Measurements from ENCODE around the gene SCT.

Gene SCT

GRCh38 chr11:636511-637332 lies 9.7 kb upstream of the SCT start, which contains the start of gene DRD4:
TSS of gene DRD4 (plus strand) at chr11:637269. CDS start at chr11:637305, 36 bp downstream.
- H3K27ac Mint-ChIP-seq = peak within 1 kb of the TSS in 1 of 2 donors; percentile 62
- peaks cover 38% of the 10 kb centered on the region for H3K4me1 Mint-ChIP-seq
- H3K9me3 Mint-ChIP-seq = no peaks in the 10 kb centered on the region
- peaks cover 52% of the 10 kb centered on the region for H3K27me3 Mint-ChIP-seq
- DNase-seq = no peak
- H3K4me3 Mint-ChIP-seq = peak within 1 kb of the TSS; percentile 47 to 81
- ATAC-seq = no peak

DNA sequence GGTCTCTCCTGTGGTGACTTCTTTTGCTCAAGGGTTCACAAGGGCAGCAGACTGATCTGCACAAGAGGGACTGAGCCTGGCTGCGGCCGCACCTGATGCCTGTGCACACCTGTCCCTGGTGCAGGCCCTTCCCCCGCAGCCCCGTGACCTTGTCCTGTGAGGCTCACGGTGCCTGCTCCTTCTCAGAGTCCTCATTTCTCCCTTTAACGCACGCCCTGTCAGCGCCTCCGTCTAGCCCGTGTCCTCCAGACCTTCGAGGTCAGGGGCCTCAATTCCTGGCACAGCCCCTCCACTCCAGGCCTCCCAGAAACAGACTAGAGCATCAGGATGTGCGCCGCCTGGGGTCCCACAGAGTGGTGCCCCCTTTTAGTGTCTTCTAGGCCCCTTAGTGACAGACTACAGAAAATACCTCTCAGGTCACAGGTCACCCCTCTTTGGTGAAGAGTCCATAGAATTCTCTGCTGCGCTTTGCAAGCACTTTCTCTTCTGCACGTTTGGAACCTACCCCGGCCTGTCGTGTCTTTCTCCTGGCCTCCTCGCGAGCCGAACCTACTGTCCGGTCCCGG lies 9.0 kb upstream of the SCT start:
- H3K27me3 Mint-ChIP-seq = peaks cover 52% of the 10 kb centered on the region
- H3K4me1 Mint-ChIP-seq = peaks cover 38% of the 10 kb centered on the region
- H3K9me3 Mint-ChIP-seq = no peaks in the 10 kb centered on the region
- no peak for DNase-seq
- peak overlapping the region in 1 of 2 donors; percentile 31 for H3K4me3 Mint-ChIP-seq
- H3K27ac Mint-ChIP-seq = no peak overlapping the region
- ATAC-seq = no peak

DNA sequence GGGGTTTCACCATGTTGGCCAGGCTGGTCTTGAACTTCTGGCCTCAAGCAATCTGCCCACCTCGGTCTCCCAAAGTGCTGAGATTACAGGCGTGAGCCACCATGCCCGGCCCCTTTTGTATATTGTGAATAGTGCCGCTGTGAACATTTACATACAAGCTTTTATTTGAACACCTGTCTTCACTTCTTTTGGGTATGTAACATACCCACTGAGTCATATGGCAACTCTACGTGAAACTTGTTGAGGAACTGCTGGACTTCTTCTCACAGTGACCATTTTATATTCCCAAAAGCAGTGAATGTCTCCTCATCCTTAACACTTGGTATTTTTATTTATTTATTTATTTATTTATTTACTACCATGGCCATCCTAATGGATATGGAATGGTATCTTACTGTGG lies 3.9 kb upstream of the SCT start:
- Mint-ChIP-seq H3K27ac (no peak overlapping the region), H3K4me1 (peaks cover 39% of the 10 kb centered on the region), H3K9me3 (no peaks in the 10 kb centered on the region), H3K4me3 (no peak overlapping the region), H3K27me3 (peaks cover 33% of the 10 kb centered on the region)
- DNase-seq = no peak
- ATAC-seq = no peak

DNA sequence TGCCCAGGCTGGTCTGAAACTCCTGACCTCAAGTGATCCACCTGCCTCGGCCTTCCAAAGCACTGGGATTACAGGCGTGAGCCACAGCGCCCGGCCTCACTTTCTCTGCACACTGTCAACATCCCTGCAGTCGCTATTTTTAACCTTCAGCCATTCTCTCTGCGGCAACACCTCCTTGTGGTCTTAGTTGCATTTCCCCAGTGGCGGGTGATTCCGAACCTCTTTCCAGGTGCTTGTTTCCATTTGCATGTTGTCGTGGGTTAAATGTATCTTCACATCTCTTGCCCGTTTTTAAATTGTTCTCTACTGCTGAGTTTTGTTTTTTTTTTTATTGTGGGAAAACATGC lies 2.2 kb upstream of the SCT start:
- Mint-ChIP-seq H3K27me3 (peaks cover 41% of the 10 kb centered on the region), H3K9me3 (no peaks in the 10 kb centered on the region), H3K27ac (peak overlapping the region; percentile 71 to 74), H3K4me3 (peak overlapping the region; percentile 71 to 72), H3K4me1 (peaks cover 33% of the 10 kb centered on the region)
- DNase-seq = no peak
- peak; percentile 33 for ATAC-seq

GRCh38 chr11:628056-628455 lies 1.1 kb upstream of the SCT start:
- Mint-ChIP-seq H3K27me3 (peaks cover 41% of the 10 kb centered on the region), H3K4me3 (peak overlapping the region; percentile 62 to 72), H3K9me3 (no peaks in the 10 kb centered on the region), H3K4me1 (peaks cover 33% of the 10 kb centered on the region), H3K27ac (peak overlapping the region in 1 of 2 donors; percentile 74)
- no peak for DNase-seq
- ATAC-seq = no peak

DNA sequence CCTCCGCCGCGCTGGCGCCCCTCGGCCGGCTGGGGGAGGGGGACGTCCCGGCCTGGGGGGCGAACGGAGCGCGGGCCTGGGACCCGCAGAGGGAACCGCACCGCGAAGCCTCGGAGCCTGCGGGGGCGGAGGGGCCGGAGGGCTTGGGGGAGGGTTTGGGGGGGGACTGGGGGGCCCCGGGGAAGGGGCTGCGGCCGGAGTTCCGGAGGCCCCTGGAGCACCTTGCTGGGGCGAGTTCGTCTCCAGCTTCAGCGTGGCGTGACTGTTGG lies 261 bp upstream of the SCT start:
- H3K9me3 Mint-ChIP-seq = no peaks in the 10 kb centered on the region
- ATAC-seq (no peak), DNase-seq (no peak)
- H3K27ac Mint-ChIP-seq = no peak overlapping the region
- H3K4me3 Mint-ChIP-seq = peak overlapping the region in 1 of 2 donors; percentile 72
- H3K27me3 Mint-ChIP-seq = peaks cover 41% of the 10 kb centered on the region
- H3K4me1 Mint-ChIP-seq = peaks cover 33% of the 10 kb centered on the region

DNA sequence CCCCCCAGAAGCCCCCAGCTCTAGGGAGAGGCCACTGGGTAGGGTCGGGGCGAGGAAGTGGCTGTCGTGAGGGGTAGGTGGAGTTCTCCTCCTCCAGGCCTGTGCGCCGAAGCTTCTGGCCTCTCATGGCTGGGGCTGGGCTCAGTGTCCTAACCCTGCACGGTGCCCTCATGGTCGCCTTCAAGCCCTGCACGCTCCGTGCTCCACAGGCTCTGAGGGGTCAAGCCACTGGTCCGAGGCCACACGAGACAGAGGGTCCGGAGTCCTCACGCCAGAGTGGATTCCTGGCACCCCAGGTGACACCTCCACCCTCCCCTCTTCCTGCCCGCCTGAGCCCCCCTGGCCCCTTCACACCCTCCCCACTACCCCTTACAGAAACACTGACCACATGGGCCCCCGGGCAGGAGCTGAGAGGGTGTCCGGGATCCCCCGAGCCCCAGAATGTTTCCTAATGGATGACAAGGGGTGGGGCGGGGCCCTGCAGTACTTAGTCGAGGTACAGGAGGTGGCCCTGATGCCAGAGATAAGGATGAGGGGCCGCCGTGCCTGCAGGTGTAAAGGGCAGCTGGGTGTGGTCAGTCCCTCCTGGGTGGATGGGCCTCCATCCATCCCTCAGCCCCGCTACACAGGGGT lies 1.2 kb downstream of the SCT start:
- DNase-seq (peak in 1 of 2 donors; percentile 11), ATAC-seq (no peak)
- Mint-ChIP-seq H3K9me3 (no peaks in the 10 kb centered on the region), H3K27me3 (peaks cover 41% of the 10 kb centered on the region), H3K4me3 (peak overlapping the region in 1 of 2 donors; percentile 33), H3K4me1 (peaks cover 33% of the 10 kb centered on the region), H3K27ac (no peak overlapping the region)

DNA sequence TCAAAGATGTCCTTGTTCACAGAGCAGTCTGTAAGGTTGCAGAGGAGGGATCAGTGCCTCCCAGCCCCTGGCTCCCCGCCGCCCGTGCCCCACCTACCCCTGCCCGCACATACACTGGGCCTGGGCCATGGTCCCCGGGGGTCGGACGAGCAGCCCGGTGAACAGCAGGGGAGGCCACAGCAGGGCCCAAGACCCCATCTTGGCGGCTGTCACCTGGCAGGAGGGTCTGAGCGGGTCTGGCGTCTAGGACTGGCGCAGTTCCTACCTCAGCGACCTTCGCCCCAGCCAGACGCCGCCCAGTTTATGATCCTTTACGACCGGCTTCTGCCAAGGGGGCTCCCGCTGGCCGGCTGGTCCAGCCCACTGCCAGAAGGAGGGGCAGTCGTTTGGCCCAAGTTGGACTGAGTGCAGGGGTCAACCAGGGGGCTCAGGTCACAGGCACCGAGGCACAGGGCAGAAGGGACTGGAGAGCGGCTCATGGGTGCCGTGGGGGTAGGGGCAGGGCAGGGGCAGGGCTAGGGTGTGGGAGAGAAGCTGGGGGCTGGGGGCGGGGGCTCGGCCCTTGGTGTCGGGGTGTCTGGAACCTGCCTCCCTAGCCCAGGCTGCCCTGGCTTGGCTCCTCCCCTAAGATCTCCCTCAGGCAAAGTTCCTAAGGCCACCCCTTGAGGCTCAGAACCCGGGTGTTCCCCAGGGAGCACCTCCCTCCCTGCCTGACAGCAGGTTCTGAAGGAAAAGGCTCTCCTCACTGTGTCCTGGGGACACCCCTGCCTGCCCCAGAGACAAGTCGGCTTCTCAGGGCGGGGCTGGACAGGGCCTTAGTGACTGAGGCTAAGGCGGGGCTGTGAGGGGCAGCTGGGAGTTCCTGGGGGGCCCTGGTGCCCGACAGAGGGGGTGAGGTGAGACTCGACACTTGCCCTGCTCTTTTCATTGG lies 2.0 kb downstream of the SCT start, which contains the start of gene CDHR5:
TSS of gene CDHR5 (minus strand) at position 251 of the 931 bp plus-strand sequence. CDS start at position 198, 53 bp downstream.
- DNase-seq = peak in 1 of 2 donors; percentile 8
- no peak within 1 kb of the TSS for H3K4me3 Mint-ChIP-seq

GRCh38 chr11:623999-624704 lies 2.8 kb downstream of the SCT start:
- H3K4me1 Mint-ChIP-seq = peaks cover 25% of the 10 kb centered on the region
- H3K27me3 Mint-ChIP-seq = peaks cover 41% of the 10 kb centered on the region
- H3K4me3 Mint-ChIP-seq = no peak overlapping the region
- no peak for ATAC-seq
- no peaks in the 10 kb centered on the region for H3K9me3 Mint-ChIP-seq
- H3K27ac Mint-ChIP-seq = no peak overlapping the region
- peak in 1 of 2 donors; percentile 16 for DNase-seq

More for the DNA sequence above, 2.0 kb downstream of the SCT start, which contains the start of gene CDHR5:
- Mint-ChIP-seq H3K4me1 (peaks cover 33% of the 10 kb centered on the region), H3K27ac (no peak within 1 kb of the TSS), H3K27me3 (peaks cover 41% of the 10 kb centered on the region), H3K9me3 (no peaks in the 10 kb centered on the region)
- ATAC-seq = no peak

GRCh38 chr11:623349-623869 lies 3.6 kb downstream of the SCT start:
- Mint-ChIP-seq H3K4me1 (peaks cover 18% of the 10 kb centered on the region), H3K9me3 (no peaks in the 10 kb centered on the region), H3K4me3 (no peak overlapping the region), H3K27ac (peak overlapping the region in 1 of 2 donors; percentile 56), H3K27me3 (peaks cover 35% of the 10 kb centered on the region)
- ATAC-seq = no peak
- DNase-seq = no peak

DNA sequence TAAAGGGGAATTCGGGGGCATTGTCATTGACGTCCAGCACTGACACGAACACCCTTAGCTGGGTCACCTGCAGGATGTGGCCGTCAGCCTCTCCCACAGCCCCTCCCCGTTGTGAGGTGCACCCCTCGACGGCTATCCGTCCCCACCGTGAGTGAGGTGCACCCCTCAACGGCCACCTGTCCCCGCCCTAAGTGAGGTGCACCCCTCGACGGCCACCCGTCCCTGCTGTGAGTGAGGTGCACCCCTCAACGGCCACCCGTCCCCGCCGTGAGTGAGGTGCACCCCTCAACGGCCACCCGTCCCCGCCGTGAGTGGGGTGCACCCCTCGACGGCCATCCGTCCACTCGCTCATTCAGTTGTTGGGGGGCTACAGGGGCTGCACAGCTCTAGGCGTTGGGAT lies 5.1 kb downstream of the SCT start:
- no peaks in the 10 kb centered on the region for H3K9me3 Mint-ChIP-seq
- H3K4me3 Mint-ChIP-seq = no peak overlapping the region
- peaks cover 24% of the 10 kb centered on the region for H3K27me3 Mint-ChIP-seq
- H3K27ac Mint-ChIP-seq = peak overlapping the region in 1 of 2 donors; percentile 64
- H3K4me1 Mint-ChIP-seq = peaks cover 9% of the 10 kb centered on the region
- ATAC-seq (no peak), DNase-seq (no peak)

- Mint-ChIP-seq H3K27ac (no peak overlapping the region), H3K4me3 (no peak overlapping the region), H3K27me3 (peaks cover 18% of the 10 kb centered on the region), H3K9me3 (no peaks in the 10 kb centered on the region), H3K4me1 (peaks cover 10% of the 10 kb centered on the region)
- ATAC-seq (no peak), DNase-seq (no peak)
These were observed 5.8 kb downstream of the SCT start for GRCh38 chr11:620935-621814.

GRCh38 chr11:620201-620600 lies 6.8 kb downstream of the SCT start:
- Mint-ChIP-seq H3K27me3 (peaks cover 8% of the 10 kb centered on the region), H3K9me3 (no peaks in the 10 kb centered on the region), H3K27ac (no peak overlapping the region), H3K4me1 (peaks cover 16% of the 10 kb centered on the region), H3K4me3 (no peak overlapping the region)
- DNase-seq (no peak), ATAC-seq (no peak)

DNA sequence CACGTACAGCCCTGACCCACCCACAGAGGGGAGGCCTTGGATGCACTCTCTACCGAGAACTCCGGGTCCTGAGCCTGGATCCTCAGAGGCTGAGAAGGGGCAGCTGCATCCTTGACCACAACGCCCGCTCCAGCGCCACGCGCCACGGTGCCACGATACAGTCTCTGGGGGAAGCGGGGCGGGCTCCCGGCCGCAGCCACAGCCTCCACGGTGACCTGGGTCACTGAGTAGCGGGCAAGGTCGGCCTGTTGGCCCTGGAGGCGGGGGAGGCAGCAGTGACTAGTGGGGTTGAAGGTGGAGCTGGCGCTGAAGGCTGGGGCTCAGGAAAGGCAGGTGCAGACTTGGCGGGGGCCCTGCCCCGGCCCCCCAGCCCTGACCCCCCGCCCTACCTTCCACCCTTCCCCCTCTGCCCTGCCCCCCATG lies 7.3 kb downstream of the SCT start:
- Mint-ChIP-seq H3K4me1 (peaks cover 22% of the 10 kb centered on the region), H3K27ac (no peak overlapping the region), H3K4me3 (no peak overlapping the region), H3K9me3 (no peaks in the 10 kb centered on the region), H3K27me3 (peaks cover 2% of the 10 kb centered on the region)
- DNase-seq (no peak), ATAC-seq (no peak)

Measured in stimulated activated naive CD8-positive, alpha-beta T cell treated with anti-CD3 and anti-CD28 coated beads, Interleukin-15, amount 100 ng/mL, for 72 hours (primary cell).